H9 (cell line): Measurements from ENCODE around the gene NDUFAF2. TPM values are rescaled to one million over a fixed set of nuclear protein-coding genes. Genes with fewer than 3 reads are reported as not detected.

Experiments
- DNase-seq: peaks from one replicate; pipeline ENCODE4 v3.0.0-alpha.2; 2017
- H2AFZ ChIP-seq: one replicate; pipeline ENCODE4 v1.6.1; 2013; ENCODE audit warnings: mild to moderate bottlenecking, low read length, control low read depth, moderate library complexity
- H2AK5ac ChIP-seq: 2 replicates; pipeline ENCODE4 v1.6.1; 2013; ENCODE audit warnings: low read length, control low read depth, mixed read lengths; ENCODE audit not compliant: insufficient read length
- H2BK120ac ChIP-seq: one replicate; pipeline ENCODE4 v1.6.1; 2013; ENCODE audit warnings: low read depth, mild to moderate bottlenecking, low read length, control low read depth, inconsistent platforms; ENCODE audit not compliant: poor library complexity, severe bottlenecking
- H2BK12ac ChIP-seq: 2 replicates; pipeline ENCODE4 v1.6.1; 2013; ENCODE audit warnings: low read length, control low read depth, mixed read lengths, low read depth; ENCODE audit not compliant: insufficient read length
- H2BK15ac ChIP-seq: 2 replicates; pipeline ENCODE4 v1.6.1; 2013; ENCODE audit warnings: low read depth, low read length, control low read depth
- H2BK20ac ChIP-seq: one replicate; pipeline ENCODE4 v1.6.1; 2013; ENCODE audit warnings: low read depth, mild to moderate bottlenecking, low read length, control low read depth, inconsistent platforms; ENCODE audit not compliant: poor library complexity, severe bottlenecking
- H2BK5ac ChIP-seq: 2 replicates; pipeline ENCODE4 v1.6.1; 2013; ENCODE audit warnings: low read length, control low read depth, mixed read lengths; ENCODE audit not compliant: insufficient read length
- H3K14ac ChIP-seq: 2 replicates; pipeline ENCODE4 v1.6.1; 2013; ENCODE audit warnings: low read length, control low read depth; ENCODE audit not compliant: insufficient read depth
- H3K18ac ChIP-seq: 2 replicates; pipeline ENCODE4 v1.6.1; 2013; ENCODE audit warnings: low read depth, mild to moderate bottlenecking, mixed read lengths, low read length, control low read depth; ENCODE audit not compliant: insufficient read length
- H3K23ac ChIP-seq: 2 replicates; pipeline ENCODE4 v1.6.1; 2013; ENCODE audit warnings: low read length, control low read depth, mixed read lengths, low read depth; ENCODE audit not compliant: insufficient read length
- H3K23me2 ChIP-seq: 2 replicates; pipeline ENCODE4 v1.6.1; 2013; ENCODE audit warnings: low read depth, mild to moderate bottlenecking, mixed read lengths, low read length, control low read depth; ENCODE audit not compliant: insufficient read length, poor library complexity, severe bottlenecking
- H3K27ac ChIP-seq: 2 replicates; pipeline ENCODE4 v1.5.1; 2013; ENCODE audit warnings: low read length, control low read depth, mixed read lengths, low read depth; ENCODE audit not compliant: insufficient read length
- H3K27me3 ChIP-seq: 2 replicates; pipeline ENCODE4 v1.6.1; 2013; ENCODE audit warnings: low read length, control low read depth, inconsistent platforms; ENCODE audit not compliant: insufficient read depth
- H3K4ac ChIP-seq: 2 replicates; pipeline ENCODE4 v1.6.1; 2013; ENCODE audit warnings: low read depth, mild to moderate bottlenecking, control low read depth, inconsistent platforms, low read length, moderate library complexity
- H3K4me1 ChIP-seq: 2 replicates; pipeline ENCODE4 v1.6.1; 2013; ENCODE audit warnings: low read length, control low read depth, inconsistent platforms; ENCODE audit not compliant: insufficient read depth
- H3K4me2 ChIP-seq: 2 replicates; pipeline ENCODE4 v1.6.1; 2013; ENCODE audit warnings: low read length, control low read depth, mixed read lengths; ENCODE audit not compliant: insufficient read length, insufficient read depth
- H3K56ac ChIP-seq: 2 replicates; pipeline ENCODE4 v1.6.1; 2013; ENCODE audit warnings: low read depth, mild to moderate bottlenecking, mixed read lengths, low read length, control low read depth; ENCODE audit not compliant: insufficient read length
- H3K79me1 ChIP-seq: 2 replicates; pipeline ENCODE4 v1.6.1; 2013; ENCODE audit warnings: low read depth, mild to moderate bottlenecking, moderate library complexity, low read length, control low read depth, inconsistent platforms; ENCODE audit not compliant: insufficient read depth, poor library complexity, severe bottlenecking
- H3K79me2 ChIP-seq: 2 replicates; pipeline ENCODE4 v1.6.1; 2013; ENCODE audit warnings: low read length, control low read depth, inconsistent platforms; ENCODE audit not compliant: insufficient read depth
- H3K9ac ChIP-seq: 2 replicates; pipeline ENCODE4 v1.6.1; 2013; ENCODE audit warnings: low read length, control low read depth, mixed read lengths; ENCODE audit not compliant: insufficient read length; ENCODE audit errors: extremely low read depth
- H3K9me3 ChIP-seq: one replicate; pipeline ENCODE4 v1.6.1; 2013; ENCODE audit warnings: low read depth, low read length, inconsistent platforms; ENCODE audit not compliant: control insufficient read depth
- H3T11ph ChIP-seq: one replicate; pipeline ENCODE4 v1.6.1; 2013; ENCODE audit warnings: mild to moderate bottlenecking, low read length, control low read depth, inconsistent platforms
- H4K20me1 ChIP-seq: one replicate; pipeline ENCODE4 v1.6.1; 2013; ENCODE audit not compliant: control insufficient read depth, insufficient read length, insufficient read depth
- H4K5ac ChIP-seq: 2 replicates; pipeline ENCODE4 v1.6.1; 2013; ENCODE audit warnings: low read depth, mild to moderate bottlenecking, mixed read lengths, low read length, control low read depth; ENCODE audit not compliant: insufficient read length
- H4K8ac ChIP-seq: replicated peaks from 2 replicates; pipeline ENCODE4 v1.6.1; 2013; ENCODE audit warnings: low read length, control low read depth, mixed read lengths, low read depth; ENCODE audit not compliant: insufficient read length
- H4K91ac ChIP-seq: 2 replicates; pipeline ENCODE4 v1.6.1; 2013; ENCODE audit warnings: low read depth, mild to moderate bottlenecking, moderate library complexity, mixed read lengths, low read length, control low read depth; ENCODE audit not compliant: insufficient read length
- H3K27ac Mint-ChIP-seq, 3 experiments: 2 replicates in 2 of 3; 3 replicates in 1 of 3; pipeline ENCODE4 v1.8.0; 2020 to 2021; ENCODE audit warnings: mixed read lengths in 3 of 3, mild to moderate bottlenecking in 1 of 3, moderate library complexity in 1 of 3
- H3K27me3 Mint-ChIP-seq: 2 replicates; pipeline ENCODE4 v1.8.0; 2021; ENCODE audit warnings: low read depth, mild to moderate bottlenecking, moderate library complexity, mixed read lengths
- H3K36me3 Mint-ChIP-seq, 3 experiments: 2 replicates in 2 of 3; 3 replicates in 1 of 3; pipeline ENCODE4 v1.8.0; 2020 to 2021; ENCODE audit warnings: low read depth in 3 of 3, mixed read lengths in 3 of 3; ENCODE audit not compliant: insufficient read depth in 1 of 3
- H3K4me1 Mint-ChIP-seq, 2 experiments: 2 replicates each; pipeline ENCODE4 v1.8.0; 2020; ENCODE audit warnings: mixed read lengths in 2 of 2
- H3K4me3 Mint-ChIP-seq, 2 experiments: 2 replicates in 1 of 2; 3 replicates in 1 of 2; pipeline ENCODE4 v1.8.0; 2020 to 2021; ENCODE audit warnings: mild to moderate bottlenecking in 2 of 2, mixed read lengths in 2 of 2, moderate library complexity in 1 of 2
- H3K9me3 Mint-ChIP-seq, 2 experiments: 2 replicates in 1 of 2; 3 replicates in 1 of 2; pipeline ENCODE4 v1.8.0; 2020; ENCODE audit warnings: mild to moderate bottlenecking in 2 of 2, mixed read lengths in 2 of 2, moderate library complexity in 1 of 2
- CTCF ChIP-seq: fragments of 200-600 bp; sonication (generic); conservative IDR thresholded peaks from 3 replicates; pipeline ENCODE4 v1.8.0; 2021; ENCODE audit warnings: antibody characterized with exemption, mild to moderate bottlenecking
- WGBS: extraction: QIAGEN DNeasy Blood & Tissue Kit; methylation state at CpG from one replicate; pipeline ENCODE4 v1.1.7; 2013; ENCODE audit warnings: missing lambda C conversion rate, low lambda C conversion rate, mixed read lengths; ENCODE audit not compliant: insufficient read length; ENCODE audit errors: extremely low coverage; 5-methylcytosine and 5-hydroxymethylcytosine counted together
- total RNA-seq: library from RNA; stranded (reverse); gene quantifications from 2 replicates; pipeline ENCODE4 v1.2.1, GENCODE V29; 2021

NDUFAF2 gene
- total RNA-seq, 1 experiment from 2014 or later, result 31.4 TPM

- no CpG with 5 or more reads among the region's 2 CpGs for WGBS
- H3K27me3 Mint-ChIP-seq, result no peaks in the 10 kb centered on the region
- TF ChIP-seq CTCF, result no peak
These were observed 235.9 kb downstream of the NDUFAF2 start for GRCh38 chr5:61180886-61181285.

More at GRCh38 chr5:61180886-61181285, 235.9 kb downstream of the NDUFAF2 start:
- H2BK120ac ChIP-seq, result no peak overlapping the region
- no peak overlapping the region for H2BK5ac ChIP-seq
- H3K9me3 ChIP-seq, result no peaks in the 10 kb centered on the region
- H3K56ac ChIP-seq, result no peak overlapping the region
- no peak overlapping the region for H4K8ac ChIP-seq
- no peak overlapping the region for H3K27ac ChIP-seq
- H2AK5ac ChIP-seq, result no peak overlapping the region
- Mint-ChIP-seq H3K36me3 (no peaks in the 10 kb centered on the region), H3K4me3 (no peak overlapping the region), H3K4me1 (no peaks in the 10 kb centered on the region), H3K9me3 (no peaks in the 10 kb centered on the region), H3K27ac (no peak overlapping the region)
- H2BK20ac ChIP-seq, result no peak overlapping the region
- H3K27me3 ChIP-seq, result no peaks in the 10 kb centered on the region
- no peak overlapping the region for H2AFZ ChIP-seq
- DNase-seq, result no peak
- no peak overlapping the region for H2BK15ac ChIP-seq
- H3K4me1 ChIP-seq, result no peaks in the 10 kb centered on the region
- H3K9ac ChIP-seq, result no peak overlapping the region
- no peaks in the 10 kb centered on the region for H3K79me1 ChIP-seq
- no peak overlapping the region for H3K4ac ChIP-seq
- no peaks in the 10 kb centered on the region for H3K23me2 ChIP-seq
- H3K14ac ChIP-seq, result no peak overlapping the region
- no peak overlapping the region for H3K4me2 ChIP-seq
- no peak overlapping the region for H4K5ac ChIP-seq
- H4K20me1 ChIP-seq, result no peaks in the 10 kb centered on the region
- H3T11ph ChIP-seq, result no peak overlapping the region
- no peak overlapping the region for H3K18ac ChIP-seq
- H3K23ac ChIP-seq, result no peak overlapping the region
- no peaks in the 10 kb centered on the region for H3K79me2 ChIP-seq
- H4K91ac ChIP-seq, result no peak overlapping the region
- H2BK12ac ChIP-seq, result no peak overlapping the region
